Activated CD4-positive, alpha-beta T cell treated with anti-CD3 and anti-CD28 coated beads for 24 hours (primary cell): ENCODE data around the gene CSF3R.

Experiments
- DNase-seq, 2 donors: peaks; one replicate each; pipeline ENCODE4 v3.0.0-alpha.2; 2020; ENCODE audit warnings: low read depth in 2 of 2

The CSF3R gene

GRCh38 chr1:36482724-36483388 is at the start of gene CSF3R:
TSS of gene CSF3R (minus strand) at chr1:36482913. CDS start at chr1:36479496, 3,417 bp downstream.
- no peak for DNase-seq

- no peak for DNase-seq
Measured at GRCh38 chr1:36531833-36532232, 49.1 kb upstream of the CSF3R start.

- DNase-seq: no peak
Measured at GRCh38 chr1:36530791-36531190, 48.1 kb upstream of the CSF3R start.

GRCh38 chr1:36530261-36530660 is 47.5 kb upstream of the CSF3R start:
- DNase-seq: no peak

GRCh38 chr1:36529769-36530260 is 47.1 kb upstream of the CSF3R start:
- no peak for DNase-seq

GRCh38 chr1:36528361-36529349 is 45.9 kb upstream of the CSF3R start:
- no peak for DNase-seq

GRCh38 chr1:36525166-36525565 is 42.5 kb upstream of the CSF3R start:
- no peak for DNase-seq

- no peak for DNase-seq
Measured at GRCh38 chr1:36524359-36525062, 41.8 kb upstream of the CSF3R start.

GRCh38 chr1:36523850-36524249 is 41.1 kb upstream of the CSF3R start:
- DNase-seq: peak; percentile 4 to 10

GRCh38 chr1:36523230-36523495 is 40.5 kb upstream of the CSF3R start:
- DNase-seq: no peak

- no peak for DNase-seq
Measured at GRCh38 chr1:36522461-36523229, 39.9 kb upstream of the CSF3R start.

- DNase-seq: no peak
Measured at GRCh38 chr1:36522021-36522420, 39.3 kb upstream of the CSF3R start.

GRCh38 chr1:36520771-36521420 is 38.2 kb upstream of the CSF3R start:
- DNase-seq: no peak

- DNase-seq: no peak
Measured at GRCh38 chr1:36520056-36520455, 37.3 kb upstream of the CSF3R start.

- DNase-seq: no peak
Measured at GRCh38 chr1:36517011-36517771, 34.5 kb upstream of the CSF3R start.

GRCh38 chr1:36516372-36517010 is 33.8 kb upstream of the CSF3R start:
- peak; percentile 9 to 10 for DNase-seq

- no peak for DNase-seq
Measured at GRCh38 chr1:36515315-36516138, 32.8 kb upstream of the CSF3R start.

- no peak for DNase-seq
Measured at GRCh38 chr1:36514501-36514900, 31.8 kb upstream of the CSF3R start.
